GM12878 (cell line): Measurements from ENCODE around the gene PLA2G1B. TPM values are rescaled to one million over a fixed set of nuclear protein-coding genes. Genes with fewer than 3 reads are reported as not detected.

Experiments
- ATAC-seq: fragments of 200-7000 bp; cut with Tn5 transposase; 3 replicates; pipeline ENCODE4 v1.9.1; 2020; ENCODE audit warnings: mild to moderate bottlenecking, moderate library complexity
- BruUV-seq: library from RNA; stranded (reverse); fragments of 400-500 nt; replicated peaks from 2 replicates; lab custom pipeline; 2021; lab: Mats Ljungman, UMichigan
- CTCF ChIA-PET: fragments of 300-600 bp; sonication (Branson Sonifier 250); formaldehyde crosslinking; extraction: SDS; loops from one replicate; lab custom pipeline; 2021; ENCODE audit warnings: inconsistent platforms; lab: Yijun Ruan, JAX
- POLR2A ChIA-PET: fragments of 350-600 bp; formaldehyde crosslinking; extraction: SDS; loops from one replicate; lab custom pipeline; 2021; ENCODE audit warnings: inconsistent platforms; lab: Charles Lee
- RAD21 ChIA-PET: fragments of 300-600 bp; sonication (Branson Sonifier 250); formaldehyde crosslinking; loops from one replicate; lab custom pipeline; 2023; ENCODE audit warnings: antibody characterized with exemption; ENCODE audit not compliant: unreplicated experiment; lab: Charles Lee
- SMC1A ChIA-PET: fragments of 300-600 bp; sonication (Branson Sonifier 250); formaldehyde crosslinking; loops from one replicate; lab custom pipeline; 2023; ENCODE audit not compliant: unreplicated experiment, uncharacterized antibody; lab: Charles Lee
- DNase-seq: peaks from one replicate; pipeline ENCODE4 v3.0.0-alpha.2; 2011; ENCODE audit warnings: low read depth, low spot score
- FAIRE-seq: peaks from 3 replicates; lab custom pipeline; 2011; peaks lifted over from hg19 to GRCh38; lab: Jason Lieb, UNC
- H2AFZ ChIP-seq: 2 replicates; pipeline ENCODE4 v1.6.0; 2011; ENCODE audit warnings: low read depth, low read length, control low read depth; ENCODE audit not compliant: control insufficient read depth
- H3K27ac ChIP-seq: 2 replicates; pipeline ENCODE4 v1.5.1; 2011; ENCODE audit warnings: control low read depth; ENCODE audit not compliant: control insufficient read depth, insufficient read depth
- H3K27me3 ChIP-seq, 2 experiments: replicated peaks in 1 of 2; 2 replicates each; pipeline versions ENCODE4 v1.6.0 to v1.6.1; 2011; ENCODE audit warnings: low read length in 1 of 2; ENCODE audit not compliant: control insufficient read depth in 2 of 2, insufficient read depth in 2 of 2
- H3K36me3 ChIP-seq, 2 experiments: 2 replicates each; pipeline ENCODE4 v1.5.1; 2011; ENCODE audit warnings: low read length in 1 of 2; ENCODE audit not compliant: control insufficient read depth in 2 of 2, insufficient read depth in 2 of 2
- H3K4me1 ChIP-seq: 2 replicates; pipeline ENCODE4 v1.6.1; 2011; ENCODE audit warnings: mild to moderate bottlenecking, low read length, moderate library complexity, mixed read lengths; ENCODE audit not compliant: control insufficient read depth, insufficient read depth
- H3K4me2 ChIP-seq: 2 replicates; pipeline ENCODE4 v1.6.0; 2011; ENCODE audit warnings: control low read depth; ENCODE audit not compliant: control insufficient read depth, insufficient read depth
- H3K4me3 ChIP-seq: fragments of 200-600 bp; sonication (generic); 2 replicates; pipeline ENCODE4 v1.5.1; 2016
- H3K79me2 ChIP-seq: 2 replicates; pipeline ENCODE4 v1.6.0; 2011; ENCODE audit warnings: low read length; ENCODE audit not compliant: control insufficient read depth, insufficient read depth
- H3K9ac ChIP-seq: 2 replicates; pipeline ENCODE4 v1.8.0; 2011; ENCODE audit warnings: low read length, control low read depth, mixed read lengths; ENCODE audit not compliant: control insufficient read depth, insufficient read depth
- H3K9me3 ChIP-seq: replicated peaks from 3 replicates; pipeline ENCODE4 v1.5.1; 2011; ENCODE audit warnings: mild to moderate bottlenecking, low read length; ENCODE audit not compliant: control insufficient read depth, insufficient read depth
- H4K20me1 ChIP-seq: 2 replicates; pipeline ENCODE4 v1.6.0; 2011; ENCODE audit not compliant: control insufficient read depth, insufficient read depth
- BACH1 ChIP-seq: fragments of 450-650 bp; IDR thresholded peaks from 2 replicates; pipeline ENCODE4 v1.6.1; 2017; ENCODE audit warnings: mild to moderate bottlenecking, borderline replicate concordance
- BRCA1 ChIP-seq: IDR thresholded peaks from 2 replicates; pipeline ENCODE4 v1.6.1; 2011; ENCODE audit warnings: low read depth, low read length, improper control_type of control experiment
- CREM ChIP-seq: IDR thresholded peaks from 2 replicates; pipeline ENCODE4 v1.6.1; 2014; ENCODE audit warnings: antibody characterized with exemption, low read depth
- E2F4 ChIP-seq: IDR thresholded peaks from 2 replicates; pipeline ENCODE4 v1.6.1; 2012; ENCODE audit warnings: low read depth, low read length, improper control_type of control experiment
- EGR1 ChIP-seq, 2 experiments: IDR thresholded peaks; 1 replicate in 1 of 2; 2 replicates in 1 of 2; pipeline ENCODE4 v1.6.1; 2011 to 2012; ENCODE audit warnings: low read depth in 2 of 2, low read length in 2 of 2, borderline replicate concordance in 1 of 2, mild to moderate bottlenecking in 1 of 2, moderate library complexity in 1 of 2
- ETV6 ChIP-seq, 2 experiments: fragments of 450-650 bp in 1 of 2; IDR thresholded peaks in 1 of 2; conservative IDR thresholded peaks in 1 of 2; 2 replicates each; pipeline ENCODE4 v1.6.1; 2014; ENCODE audit warnings: antibody characterized with exemption in 1 of 2, borderline replicate concordance in 1 of 2, low read depth in 1 of 2, mild to moderate bottlenecking in 1 of 2, moderate library complexity in 1 of 2
- KAT2A ChIP-seq: conservative IDR thresholded peaks from 2 replicates; pipeline ENCODE4 v1.6.1; 2011; ENCODE audit warnings: low read depth, low read length; ENCODE audit not compliant: control insufficient read depth
- KDM1A ChIP-seq: fragments of 200-600 bp; sonication (generic); IDR thresholded peaks from 2 replicates; pipeline ENCODE4 v1.6.1; 2016; ENCODE audit warnings: borderline replicate concordance
- LARP7 ChIP-seq: fragments of 450-650 bp; IDR thresholded peaks from 2 replicates; pipeline ENCODE4 v1.6.1; 2017; ENCODE audit warnings: mild to moderate bottlenecking
- MTA3 ChIP-seq: IDR thresholded peaks from 2 replicates; pipeline ENCODE4 v1.6.1; 2012; ENCODE audit warnings: low read length, inconsistent platforms, borderline replicate concordance
- MXI1 ChIP-seq: fragments of 150-350 bp; IDR thresholded peaks from 2 replicates; pipeline ENCODE4 v1.6.1; 2011; ENCODE audit warnings: low read depth, mild to moderate bottlenecking, inconsistent platforms, low read length, improper control_type of control experiment
- NFXL1 ChIP-seq: fragments of 450-650 bp; IDR thresholded peaks from 2 replicates; pipeline ENCODE4 v1.6.1; 2017; ENCODE audit warnings: antibody characterized with exemption, mild to moderate bottlenecking, borderline replicate concordance
- NFYA ChIP-seq: IDR thresholded peaks from 2 replicates; pipeline ENCODE4 v1.6.1; 2011; ENCODE audit warnings: low read depth, mild to moderate bottlenecking, low read length, improper control_type of control experiment, borderline replicate concordance
- POLR2AphosphoS5 ChIP-seq: IDR thresholded peaks from 2 replicates; pipeline ENCODE4 v1.6.1; 2011; ENCODE audit warnings: mild to moderate bottlenecking, low read length, inconsistent platforms
- REST ChIP-seq: IDR thresholded peaks from 2 replicates; pipeline ENCODE4 v1.6.1; 2012; ENCODE audit warnings: mild to moderate bottlenecking, low read depth, low read length
- TAF1 ChIP-seq: IDR thresholded peaks from 2 replicates; pipeline ENCODE4 v1.6.1; 2011; ENCODE audit warnings: mild to moderate bottlenecking, low read depth, low read length, borderline replicate concordance
- WGBS: methylation state at CpG from one replicate; pipeline ENCODE4 v1.1.6; 2016; ENCODE audit warnings: low lambda C conversion rate; ENCODE audit not compliant: insufficient replicate concordance, insufficient coverage; ENCODE audit errors: missing lambda C conversion rate; 5-methylcytosine and 5-hydroxymethylcytosine counted together
- in situ Hi-C: fragments of 300-500 bp; cut with MboI; formaldehyde crosslinking; loops from 9 replicates; pipeline ENCODE4 v1.14.3; 2018; ENCODE audit warnings: mixed read lengths
- intact Hi-C: fragments of 100-400 bp; cut with micrococcal nuclease; formaldehyde crosslinking; loops from one replicate; pipeline ENCODE4 v1.14.2; 2022; ENCODE audit not compliant: unreplicated experiment
- polyA plus RNA-seq, 11 experiments: library from polyadenylated mRNA; depleted of rRNA in 4 of 11; unstranded in 6 of 11; stranded (reverse) in 5 of 11; fragments of >200 nt; fragmentation: Nextera tagmentation in 4 of 11; fragmentation: Illumina TruSeq in 1 of 11; extraction: Ambion mirVana in 4 of 11; extraction: Trizol in 1 of 11; gene quantifications; 1 replicate in 1 of 11; 2 replicates in 10 of 11; pipeline versions ENCODE4 v1.2.1 to v1.2.3, GENCODE V29; 2011 to 2016; ENCODE audit warnings: inconsistent platforms in 2 of 11, missing spikeins in 2 of 11, low read depth in 1 of 11
- total RNA-seq, 4 experiments: library from RNA; depleted of rRNA in 3 of 4; stranded (reverse); fragments of >200 nt in 3 of 4; fragmentation: Illumina TruSeq in 1 of 4; extraction: Trizol in 1 of 4; gene quantifications; 2 replicates each; pipeline versions ENCODE4 v1.2.1 to v1.2.3, GENCODE V29; 2013 to 2021

PLA2G1B gene
- total and polyA plus RNA-seq, 10 of the 15 experiments (the other 5 are each of a cell fraction or from before 2014, with no cell fraction given), result not detected

- TF ChIP-seq E2F4 (no peak), EGR1 (IDR thresholded peaks at IDR 0.05; ENCODE audit: borderline replicate concordance in 1 of 2, low read depth in 2 of 2, low read length in 2 of 2) (no peak), KDM1A (no peak), POLR2AphosphoS5 (no peak), KAT2A (no peak)
Observed at GRCh38 chr12:120350576-120351350, 23.2 kb upstream of the PLA2G1B start (continued).

- RAD21 ChIA-PET, result no interaction called here
- Histone ChIP-seq H3K27me3 (no peaks in the 10 kb centered on the region), H3K79me2 (no peaks in the 10 kb centered on the region), H3K9ac (no peak overlapping the region), H3K36me3 (no peaks in the 10 kb centered on the region), H4K20me1 (no peaks in the 10 kb centered on the region), H3K4me2 (no peak overlapping the region), H3K9me3 (no peaks in the 10 kb centered on the region), H2AFZ (no peak overlapping the region), H3K27ac (no peak overlapping the region), H3K4me1 (no peaks in the 10 kb centered on the region), H3K4me3 (no peak overlapping the region)
- intact Hi-C loops (loop anchor here (2.0 kb wide), 1 partner anchor 19 kb away; no protein-coding TSS in a partner anchor), in situ Hi-C loops (no loop called here)
- CTCF ChIA-PET, result no interaction called here
- POLR2A ChIA-PET, result no interaction called here
- SMC1A ChIA-PET, result no interaction called here
- 64% methylated on average over 11 of the region's 11 CpGs for WGBS
- no peak for FAIRE-seq
- DNase-seq, result no peak
- no peak for ATAC-seq
- no TSS peak for BruUV-seq
- no peak for TF ChIP-seq MXI1
- TF ChIP-seq NFYA, result no peak
- no peak for TF ChIP-seq BACH1
- no peak for TF ChIP-seq MTA3
- no peak for TF ChIP-seq E2F4
- no peak for TF ChIP-seq CREM
- no peak for TF ChIP-seq LARP7
- no peak for TF ChIP-seq NFXL1
- TF ChIP-seq BRCA1, result no peak
- TF ChIP-seq TAF1, result no peak
- TF ChIP-seq REST, result no peak
- TF ChIP-seq ETV6 (conservative IDR thresholded peaks at IDR 0.05 in 1 of 2, IDR thresholded peaks at IDR 0.05 in 1 of 2; ENCODE audit: borderline replicate concordance in 1 of 2, low read depth in 1 of 2), result no peak
Observed at GRCh38 chr12:120347766-120348165, 20.2 kb upstream of the PLA2G1B start.
